HepG2 (cell line): ENCODE measurements around the gene MOG. TPM values are rescaled to one million over a fixed set of nuclear protein-coding genes. Genes with fewer than 3 reads are reported as not detected.
A peak's percentile ranks its signal among the peaks of the same experiment; 100 is the strongest.

Source experiments
- ARID2 ChIP-seq: sonication (generic); formaldehyde crosslinking; IDR thresholded peaks from 2 replicates; pipeline ENCODE4 v1.8.1; 2022; ENCODE audit warnings: mild to moderate bottlenecking, missing genetic modification reagents, borderline replicate concordance
- HMGXB4 ChIP-seq, 2 experiments: sonication (generic) in 1 of 2; formaldehyde crosslinking in 1 of 2; IDR thresholded peaks; 2 replicates each; pipeline versions ENCODE4 v1.4.0 to v1.6.1; 2018 to 2020; ENCODE audit warnings: missing genetic modification reagents in 2 of 2, borderline replicate concordance in 1 of 2, low read depth in 1 of 2, mild to moderate bottlenecking in 1 of 2, missing biosample characterization in 1 of 2
- MBNL3 ChIP-seq: fragments of 250-450 bp; sonication (Bioruptor Pico); conservative IDR thresholded peaks from 2 replicates; pipeline ENCODE4 v1.8.0; 2022; ENCODE audit warnings: mild to moderate bottlenecking, inconsistent platforms
- NONO ChIP-seq, 2 experiments: fragments of 450-650 bp in 1 of 2; sonication (generic) in 1 of 2; formaldehyde crosslinking in 1 of 2; IDR thresholded peaks in 1 of 2; conservative IDR thresholded peaks in 1 of 2; 2 replicates each; pipeline versions ENCODE4 v1.6.1 to v1.8.0; 2017 to 2022; ENCODE audit warnings: mild to moderate bottlenecking in 1 of 2, missing genetic modification reagents in 1 of 2, moderate library complexity in 1 of 2
- RAD21 ChIP-seq: fragments of 450-650 bp; formaldehyde crosslinking; IDR thresholded peaks from 2 replicates; pipeline ENCODE4 v1.5.0; 2020; ENCODE audit warnings: mild to moderate bottlenecking
- RBM39 ChIP-seq: fragments of 200-400 bp; formaldehyde crosslinking; IDR thresholded peaks from one replicate; pipeline ENCODE4 v1.6.1; 2018; ENCODE audit warnings: antibody characterized with exemption, mild to moderate bottlenecking, low read depth, low read length; ENCODE audit not compliant: poor library complexity, severe bottlenecking
- SRY ChIP-seq: sonication (generic); formaldehyde crosslinking; IDR thresholded peaks from 2 replicates; pipeline ENCODE4 v1.8.0; 2022; ENCODE audit warnings: mild to moderate bottlenecking, missing genetic modification reagents
- ZFP37 ChIP-seq: sonication (generic); formaldehyde crosslinking; IDR thresholded peaks from 2 replicates; pipeline ENCODE4 v1.4.0; 2020; ENCODE audit warnings: missing genetic modification reagents, borderline replicate concordance
- ZNF121 ChIP-seq: sonication (generic); formaldehyde crosslinking; IDR thresholded peaks from 2 replicates; pipeline ENCODE4 v1.5.0; 2020; ENCODE audit warnings: mild to moderate bottlenecking, missing genetic modification reagents
- ZNF414 ChIP-seq: sonication (generic); formaldehyde crosslinking; IDR thresholded peaks from 2 replicates; pipeline ENCODE4 v1.5.0; 2020; ENCODE audit warnings: missing genetic modification reagents
- ZNF552 ChIP-seq: sonication (generic); formaldehyde crosslinking; IDR thresholded peaks from 2 replicates; pipeline ENCODE4 v1.9.0; 2022; ENCODE audit warnings: missing genetic modification reagents, mild to moderate bottlenecking, borderline replicate concordance
- ZNF687 ChIP-seq: sonication (generic); formaldehyde crosslinking; IDR thresholded peaks from 2 replicates; pipeline ENCODE4 v1.5.1; 2020; ENCODE audit warnings: mild to moderate bottlenecking, missing genetic modification reagents, moderate library complexity
- polyA plus RNA-seq, 8 experiments: library from polyadenylated mRNA; depleted of rRNA in 3 of 8; stranded (reverse) in 7 of 8; unstranded in 1 of 8; fragments of >200 nt; fragmentation: Illumina TruSeq in 4 of 8; extraction: Trizol in 4 of 8; gene quantifications; 2 replicates each; pipeline versions ENCODE4 v1.2.1 to v1.2.3, GENCODE V29; 2011 to 2016; ENCODE audit warnings: low read depth in 4 of 8, missing spikeins in 1 of 8, mixed read lengths in 1 of 8; ENCODE audit not compliant: insufficient read depth in 1 of 8
- total RNA-seq, 5 experiments: library from RNA; depleted of rRNA; stranded (reverse); fragments of >200 nt; fragmentation: Illumina TruSeq; extraction: Trizol; gene quantifications; 2 replicates each; pipeline ENCODE4 v1.2.3, GENCODE V29; 2016; ENCODE audit warnings: low read depth in 1 of 5
- TF ChIP-seq, protein P1 (sequence below): sonication (generic); formaldehyde crosslinking; IDR thresholded peaks from 2 replicates; pipeline ENCODE4 v1.8.0; 2022; ENCODE audit warnings: mild to moderate bottlenecking, missing genetic modification reagents
- TF ChIP-seq, protein P2 (sequence below): IDR thresholded peaks from 2 replicates; pipeline ENCODE4 v1.6.1; 2016; ENCODE audit warnings: low read depth, borderline replicate concordance
- TF ChIP-seq, protein P3 (sequence below): sonication (generic); formaldehyde crosslinking; IDR thresholded peaks from 2 replicates; pipeline ENCODE4 v1.4.0; 2020; ENCODE audit warnings: missing genetic modification reagents, low read depth, mild to moderate bottlenecking, borderline replicate concordance
- TF ChIP-seq, protein P4 (sequence below): sonication (generic); formaldehyde crosslinking; IDR thresholded peaks from 2 replicates; pipeline ENCODE4 v1.4.0; 2020; ENCODE audit warnings: mild to moderate bottlenecking, missing genetic modification reagents

Gene MOG
- total and polyA plus RNA-seq, 2 of the 13 experiments (the other 11 are each of a cell fraction or from before 2014, with no cell fraction given): not detected

DNA sequence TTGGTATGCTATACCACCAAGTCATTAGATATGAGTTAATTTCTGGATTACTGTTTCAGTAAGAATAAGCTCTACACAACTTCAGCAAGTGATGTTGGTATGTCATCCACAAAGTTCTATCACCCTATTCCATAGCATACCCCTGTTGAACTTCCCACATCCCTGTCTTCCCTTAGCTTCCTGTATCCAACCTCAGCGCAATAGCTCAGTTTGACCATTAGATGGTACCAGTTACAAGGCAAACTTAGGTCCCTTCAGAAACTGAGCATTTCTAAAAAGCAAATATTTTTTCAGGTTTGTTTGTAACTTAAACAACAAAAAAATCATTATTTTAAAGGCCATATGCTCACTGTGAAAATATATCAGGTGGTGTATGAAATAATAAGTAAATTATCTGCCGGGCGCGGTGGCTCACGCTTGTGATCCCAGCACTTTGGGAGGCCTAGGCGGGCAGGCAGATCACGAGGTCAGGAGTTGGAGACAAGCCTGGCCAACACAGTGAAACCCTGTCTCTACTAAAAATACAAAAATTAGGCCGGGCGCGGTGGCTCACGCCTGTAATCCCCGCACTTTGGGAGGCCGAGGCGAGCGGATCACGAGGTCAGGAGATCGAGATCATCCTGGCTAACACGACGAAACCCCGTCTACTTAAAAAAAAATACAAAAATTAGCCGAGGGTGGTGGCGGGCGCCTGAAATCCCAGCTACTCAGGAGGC, 8.8 kb upstream of the MOG start (continued):
- TF ChIP-seq, protein P1, sequence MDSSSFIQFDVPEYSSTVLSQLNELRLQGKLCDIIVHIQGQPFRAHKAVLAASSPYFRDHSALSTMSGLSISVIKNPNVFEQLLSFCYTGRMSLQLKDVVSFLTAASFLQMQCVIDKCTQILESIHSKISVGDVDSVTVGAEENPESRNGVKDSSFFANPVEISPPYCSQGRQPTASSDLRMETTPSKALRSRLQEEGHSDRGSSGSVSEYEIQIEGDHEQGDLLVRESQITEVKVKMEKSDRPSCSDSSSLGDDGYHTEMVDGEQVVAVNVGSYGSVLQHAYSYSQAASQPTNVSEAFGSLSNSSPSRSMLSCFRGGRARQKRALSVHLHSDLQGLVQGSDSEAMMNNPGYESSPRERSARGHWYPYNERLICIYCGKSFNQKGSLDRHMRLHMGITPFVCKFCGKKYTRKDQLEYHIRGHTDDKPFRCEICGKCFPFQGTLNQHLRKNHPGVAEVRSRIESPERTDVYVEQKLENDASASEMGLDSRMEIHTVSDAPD (CRISPR knock-in tag): no peak
- TF ChIP-seq RAD21 (no peak), SRY (no peak), HMGXB4 (CRISPR knock-in tag; IDR thresholded peaks at IDR 0.05; ENCODE audit: borderline replicate concordance in 1 of 2, low read depth in 1 of 2) (peak in 1 of 2 experiments; percentile 43; a peak in 1 of 4 replicates), ZNF552 (CRISPR knock-in tag) (no peak), MBNL3 (CRISPR knock-in tag) (no peak), ZFP37 (CRISPR knock-in tag) (no peak), ZNF414 (CRISPR knock-in tag) (no peak), ARID2 (no peak), ZNF687 (CRISPR knock-in tag) (peak; percentile 21; the same call in 1 of the 2 replicates), NONO (IDR thresholded peaks at IDR 0.05) (no peak), NONO (CRISPR knock-in tag; conservative IDR thresholded peaks at IDR 0.05) (no peak), RBM39 (no peak), ZNF121 (peak; percentile 62)
- TF ChIP-seq, protein P2, sequence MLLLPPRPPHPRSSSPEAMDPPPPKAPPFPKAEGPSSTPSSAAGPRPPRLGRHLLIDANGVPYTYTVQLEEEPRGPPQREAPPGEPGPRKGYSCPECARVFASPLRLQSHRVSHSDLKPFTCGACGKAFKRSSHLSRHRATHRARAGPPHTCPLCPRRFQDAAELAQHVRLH (CRISPR knock-in tag): no peak
- TF ChIP-seq, protein P3, sequence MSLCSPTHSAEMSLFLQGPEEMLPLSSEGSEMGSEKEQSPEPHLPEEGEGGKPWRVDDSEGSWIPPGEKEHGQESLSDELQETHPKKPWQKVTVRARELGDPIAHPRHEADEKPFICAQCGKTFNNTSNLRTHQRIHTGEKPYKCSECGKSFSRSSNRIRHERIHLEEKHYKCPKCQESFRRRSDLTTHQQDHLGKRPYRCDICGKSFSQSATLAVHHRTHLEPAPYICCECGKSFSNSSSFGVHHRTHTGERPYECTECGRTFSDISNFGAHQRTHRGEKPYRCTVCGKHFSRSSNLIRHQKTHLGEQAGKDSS (CRISPR knock-in tag): no peak
- TF ChIP-seq, protein P4, sequence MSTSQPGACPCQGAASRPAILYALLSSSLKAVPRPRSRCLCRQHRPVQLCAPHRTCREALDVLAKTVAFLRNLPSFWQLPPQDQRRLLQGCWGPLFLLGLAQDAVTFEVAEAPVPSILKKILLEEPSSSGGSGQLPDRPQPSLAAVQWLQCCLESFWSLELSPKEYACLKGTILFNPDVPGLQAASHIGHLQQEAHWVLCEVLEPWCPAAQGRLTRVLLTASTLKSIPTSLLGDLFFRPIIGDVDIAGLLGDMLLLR (CRISPR knock-in tag): no peak
